ENCODE results near the gene PIGBOS1. TPM values are rescaled to one million over a fixed set of nuclear protein-coding genes. Genes with fewer than 3 reads are reported as not detected.

The PIGBOS1 gene
- total and polyA plus RNA-seq, 9 of the 15 experiments (the other 6 are each of a cell fraction or from before 2014, with no cell fraction given), result 25.2 to 76.2 (median 46.0) TPM

DNA sequence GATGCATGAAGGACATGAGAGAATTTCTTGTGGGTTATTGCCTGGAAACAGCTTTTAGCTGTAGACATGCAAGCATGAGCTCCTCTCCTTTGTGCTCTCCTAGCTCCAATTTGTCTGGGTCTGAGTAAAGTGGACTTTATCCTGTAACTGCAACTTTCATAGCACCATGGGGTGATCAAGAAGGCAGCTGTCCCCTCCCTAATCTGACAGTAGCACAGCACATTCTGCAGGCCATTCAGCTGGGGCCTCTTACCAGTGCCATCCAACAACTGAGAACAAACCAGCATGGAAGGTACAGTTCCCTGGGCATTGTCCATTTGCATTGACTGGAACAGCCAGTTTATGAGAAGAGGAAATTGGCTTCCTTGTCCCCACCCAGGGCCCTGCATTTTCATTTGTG is 21.6 kb downstream of the PIGBOS1 start (continued):
- TF ChIP-seq NFRKB (IDR thresholded peaks at IDR 0.05; ENCODE audit: low read depth) (no peak), ZNF212 (CRISPR knock-in tag; IDR thresholded peaks at IDR 0.05) (no peak), ETV5 (CRISPR knock-in tag; IDR thresholded peaks at IDR 0.05; ENCODE audit: low read depth) (no peak), HNRNPL (IDR thresholded peaks at IDR 0.05; ENCODE audit: low read depth, low read length) (no peak), NCOA6 (IDR thresholded peaks at IDR 0.05) (no peak), CHD1 (IDR thresholded peaks at IDR 0.05; ENCODE audit: low read length) (no peak), RFX5 (IDR thresholded peaks at IDR 0.05; ENCODE audit: low read depth, low read length) (no peak), FOXP1 (CRISPR knock-in tag; IDR thresholded peaks at IDR 0.05) (no peak), SP2 (IDR thresholded peaks at IDR 0.05; ENCODE audit: extremely low read depth, low read depth, low read length, poor library complexity, severe bottlenecking) (no peak), NBN (IDR thresholded peaks at IDR 0.05; ENCODE audit: low read depth) (no peak), ZNF239 (CRISPR knock-in tag; IDR thresholded peaks at IDR 0.05) (no peak), TRIM24 (IDR thresholded peaks at IDR 0.05) (no peak)
- TF ChIP-seq, protein P1, sequence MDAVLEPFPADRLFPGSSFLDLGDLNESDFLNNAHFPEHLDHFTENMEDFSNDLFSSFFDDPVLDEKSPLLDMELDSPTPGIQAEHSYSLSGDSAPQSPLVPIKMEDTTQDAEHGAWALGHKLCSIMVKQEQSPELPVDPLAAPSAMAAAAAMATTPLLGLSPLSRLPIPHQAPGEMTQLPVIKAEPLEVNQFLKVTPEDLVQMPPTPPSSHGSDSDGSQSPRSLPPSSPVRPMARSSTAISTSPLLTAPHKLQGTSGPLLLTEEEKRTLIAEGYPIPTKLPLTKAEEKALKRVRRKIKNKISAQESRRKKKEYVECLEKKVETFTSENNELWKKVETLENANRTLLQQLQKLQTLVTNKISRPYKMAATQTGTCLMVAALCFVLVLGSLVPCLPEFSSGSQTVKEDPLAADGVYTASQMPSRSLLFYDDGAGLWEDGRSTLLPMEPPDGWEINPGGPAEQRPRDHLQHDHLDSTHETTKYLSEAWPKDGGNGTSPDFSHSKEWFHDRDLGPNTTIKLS (IDR thresholded peaks at IDR 0.05; ENCODE audit: borderline replicate concordance, low read depth), result no peak
- TF ChIP-seq, protein P2, sequence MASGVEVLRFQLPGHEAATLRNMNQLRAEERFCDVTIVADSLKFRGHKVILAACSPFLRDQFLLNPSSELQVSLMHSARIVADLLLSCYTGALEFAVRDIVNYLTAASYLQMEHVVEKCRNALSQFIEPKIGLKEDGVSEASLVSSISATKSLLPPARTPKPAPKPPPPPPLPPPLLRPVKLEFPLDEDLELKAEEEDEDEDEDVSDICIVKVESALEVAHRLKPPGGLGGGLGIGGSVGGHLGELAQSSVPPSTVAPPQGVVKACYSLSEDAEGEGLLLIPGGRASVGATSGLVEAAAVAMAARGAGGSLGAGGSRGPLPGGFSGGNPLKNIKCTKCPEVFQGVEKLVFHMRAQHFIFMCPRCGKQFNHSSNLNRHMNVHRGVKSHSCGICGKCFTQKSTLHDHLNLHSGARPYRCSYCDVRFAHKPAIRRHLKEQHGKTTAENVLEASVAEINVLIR (CRISPR knock-in tag; IDR thresholded peaks at IDR 0.05), result no peak
